HG03378 (cell line): ENCODE data around the gene AKT3.
A peak's percentile ranks its signal among the peaks of the same experiment; 100 is the strongest.
"Not testable (repeated sequence)": the region's sequence is repeated elsewhere in the genome, so short reads cannot be mapped to it uniquely, and the experiment has no call there.

Source experiments
- ATAC-seq: cut with Tn5 transposase; IDR thresholded peaks from one replicate; pipeline ENCODE4 v1.9.1; 2021; ENCODE audit warnings: mild to moderate bottlenecking, moderate library complexity; ENCODE audit not compliant: unreplicated experiment

AKT3 gene

GRCh38 chr1:243712941-243713340 lies 137.1 kb downstream of the AKT3 start:
- ATAC-seq: no peak

- no peak for ATAC-seq
Observed at GRCh38 chr1:243712242-243712641, 137.8 kb downstream of the AKT3 start.

GRCh38 chr1:243710467-243710866 lies 139.6 kb downstream of the AKT3 start:
- ATAC-seq: no peak

- ATAC-seq: no peak
Observed at GRCh38 chr1:243708210-243708609, 141.8 kb downstream of the AKT3 start.

GRCh38 chr1:243706563-243706962 lies 143.5 kb downstream of the AKT3 start:
- ATAC-seq: no peak

GRCh38 chr1:243705585-243705984 lies 144.5 kb downstream of the AKT3 start:
- no peak for ATAC-seq

- ATAC-seq: no peak
Observed at GRCh38 chr1:243701872-243702271, 148.2 kb downstream of the AKT3 start.

- ATAC-seq: no peak
Observed at GRCh38 chr1:243693800-243694199, 156.2 kb downstream of the AKT3 start.

- ATAC-seq: peak; percentile 56
Observed at GRCh38 chr1:243686159-243686558, 163.9 kb downstream of the AKT3 start.

- no peak for ATAC-seq
Observed at GRCh38 chr1:243680860-243681259, 169.2 kb downstream of the AKT3 start.

GRCh38 chr1:243672539-243673074 lies 177.4 kb downstream of the AKT3 start:
- no peak for ATAC-seq

GRCh38 chr1:243667591-243667990 lies 182.5 kb downstream of the AKT3 start:
- peak; percentile 58 for ATAC-seq

GRCh38 chr1:243667133-243667532 lies 182.9 kb downstream of the AKT3 start:
- no peak for ATAC-seq

- no peak for ATAC-seq
Observed at GRCh38 chr1:243663651-243664050, 186.4 kb downstream of the AKT3 start.

GRCh38 chr1:243662169-243662568 lies 187.9 kb downstream of the AKT3 start:
- ATAC-seq: not testable (repeated sequence)

GRCh38 chr1:243658594-243659105 lies 191.4 kb downstream of the AKT3 start:
- ATAC-seq: no peak

- no peak for ATAC-seq
Observed at GRCh38 chr1:243657793-243658192, 192.2 kb downstream of the AKT3 start.

GRCh38 chr1:243649530-243649929 lies 200.5 kb downstream of the AKT3 start:
- not testable (repeated sequence) for ATAC-seq

- ATAC-seq: no peak
Observed at GRCh38 chr1:243646841-243647240, 203.2 kb downstream of the AKT3 start.

- no peak for ATAC-seq
Observed at GRCh38 chr1:243645281-243645680, 204.8 kb downstream of the AKT3 start.

- ATAC-seq: no peak
Observed at GRCh38 chr1:243642936-243643335, 207.1 kb downstream of the AKT3 start.

- no peak for ATAC-seq
Observed at GRCh38 chr1:243639027-243639658, 210.9 kb downstream of the AKT3 start.

- ATAC-seq: no peak
Observed at GRCh38 chr1:243638186-243638585, 211.9 kb downstream of the AKT3 start.
